HEK293 (cell line): ENCODE results near the gene RBFOX2.
"Not testable (repeated sequence)": the region's sequence is repeated elsewhere in the genome, so short reads cannot be mapped to it uniquely, and the experiment has no call there.

Source experiments
- CTCF ChIA-PET: fragments of 350-600 bp; formaldehyde crosslinking; extraction: SDS; loops from one replicate; lab custom pipeline; 2021; ENCODE audit warnings: antibody characterized with exemption; lab: Yijun Ruan, JAX
- POLR2A ChIA-PET: fragments of 300-600 bp; formaldehyde crosslinking; extraction: SDS; loops from one replicate; lab custom pipeline; 2020; ENCODE audit warnings: antibody characterized with exemption, inconsistent platforms; lab: Yijun Ruan, JAX
- H3K27ac ChIP-seq: fragments of 200-500 bp; sonication (Bioruptor generic); 2 replicates; pipeline ENCODE4 v1.5.1; 2014; ENCODE audit warnings: low read depth, low read length, control low read depth, inconsistent platforms; ENCODE audit errors: extremely low read depth
- H3K36me3 ChIP-seq, 2 experiments: fragments of 200-500 bp in 1 of 2; sonication (Bioruptor generic) in 1 of 2; 1 replicate in 1 of 2; 2 replicates in 1 of 2; pipeline ENCODE4 v1.5.1; 2014 to 2017; ENCODE audit warnings: inconsistent platforms in 2 of 2, low read length in 2 of 2; ENCODE audit not compliant: control insufficient read depth in 2 of 2, insufficient read depth in 1 of 2
- H3K4me1 ChIP-seq: fragments of 200-500 bp; sonication (Bioruptor generic); 2 replicates; pipeline ENCODE4 v1.5.1; 2014; ENCODE audit warnings: mild to moderate bottlenecking, low read length, inconsistent platforms; ENCODE audit not compliant: control insufficient read depth, insufficient read depth
- H3K4me3 ChIP-seq: 2 replicates; pipeline ENCODE4 v1.5.1; 2011; ENCODE audit warnings: low read depth, mild to moderate bottlenecking, control low read depth, low read length, moderate library complexity
- H3K9me3 ChIP-seq: fragments of 200-500 bp; sonication (Bioruptor generic); 2 replicates; pipeline ENCODE4 v1.5.1; 2014; ENCODE audit warnings: low read depth, low read length, inconsistent platforms; ENCODE audit not compliant: control insufficient read depth, insufficient read depth
- EGR2 ChIP-seq: fragments of 450-650 bp; formaldehyde crosslinking; IDR thresholded peaks from 2 replicates; pipeline ENCODE4 v1.5.1; 2016; ENCODE audit warnings: low read depth, missing biosample characterization, missing genetic modification characterization
- OVOL3 ChIP-seq: fragments of 450-650 bp; formaldehyde crosslinking; IDR thresholded peaks from 2 replicates; pipeline ENCODE4 v1.5.1; 2016; ENCODE audit warnings: missing biosample characterization, missing genetic modification characterization
- PRDM2 ChIP-seq: fragments of 450-650 bp; formaldehyde crosslinking; IDR thresholded peaks from 2 replicates; pipeline ENCODE4 v1.5.1; 2016; ENCODE audit warnings: missing biosample characterization, missing genetic modification characterization, borderline replicate concordance
- ZNF121 ChIP-seq: fragments of 450-650 bp; formaldehyde crosslinking; IDR thresholded peaks from 2 replicates; pipeline ENCODE4 v1.5.1; 2016; ENCODE audit warnings: missing biosample characterization, missing genetic modification characterization
- TF ChIP-seq, protein P1 (sequence below): fragments of 450-650 bp; formaldehyde crosslinking; IDR thresholded peaks from 2 replicates; pipeline ENCODE4 v1.5.1; 2017; ENCODE audit warnings: missing biosample characterization, missing genetic modification characterization

RBFOX2 gene

DNA sequence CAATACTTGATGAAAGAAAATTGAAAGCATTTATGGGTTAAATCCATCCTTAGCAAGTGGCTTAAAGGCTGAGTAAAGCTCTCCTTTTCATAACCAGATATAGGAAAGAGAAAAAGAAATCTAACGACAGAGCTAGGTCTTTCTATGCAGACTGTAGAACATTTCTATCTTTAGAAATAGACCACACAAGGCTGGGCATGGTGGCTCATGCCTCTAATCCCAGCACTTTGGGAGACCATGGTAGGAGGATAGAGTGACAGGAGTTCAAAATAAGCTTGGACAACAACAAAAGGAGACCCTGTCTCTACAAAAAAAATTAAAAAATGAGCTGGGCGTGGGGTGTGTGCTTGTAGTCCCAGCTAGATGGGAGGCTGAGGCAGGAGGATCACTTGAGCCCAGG is 220.2 kb downstream of the RBFOX2 start:
- no peak for TF ChIP-seq OVOL3 (tag by site-specific recombination)
- TF ChIP-seq, all 188 proteins: peak for 0
- Histone ChIP-seq H3K4me1 (no peaks in the 10 kb centered on the region), H3K36me3 (peaks cover 24 to 31% of the 10 kb centered on the region in 2 experiments), H3K9me3 (no peaks in the 10 kb centered on the region), H3K27ac (no peak overlapping the region), H3K4me3 (no peak overlapping the region)
- POLR2A ChIA-PET = no interaction called here
- CTCF ChIA-PET = no interaction called here

DNA sequence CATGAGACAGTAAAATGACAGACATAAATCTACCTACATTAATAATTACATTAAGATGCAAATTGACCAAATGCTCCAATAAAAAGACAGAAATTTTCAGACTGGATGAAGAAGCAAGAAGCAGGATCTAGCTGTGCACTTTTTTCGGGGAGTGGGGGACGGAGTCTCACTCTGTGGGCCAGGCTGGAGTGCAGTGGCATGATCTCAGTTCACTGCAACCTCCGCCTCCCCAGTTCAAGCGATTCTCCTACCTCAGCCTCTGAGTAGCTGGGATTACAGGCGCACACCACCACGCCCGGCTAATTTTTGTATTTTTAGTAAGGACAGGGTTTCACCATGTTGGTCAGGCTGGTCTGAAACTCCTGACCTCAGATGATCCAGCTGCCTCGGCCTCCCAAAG is 222.0 kb downstream of the RBFOX2 start:
- CTCF ChIA-PET, H3K4me3 ChIP-seq, H3K27ac ChIP-seq, POLR2A ChIA-PET, H3K4me1 ChIP-seq, H3K9me3 ChIP-seq: not testable (repeated sequence)
- peaks cover 24 to 31% of the 10 kb centered on the region in 2 experiments for H3K36me3 ChIP-seq

- ChIA-PET CTCF (interaction anchor here (0.7 kb wide), 1 partner anchor 99 kb away, joined by 4 read pairs; no protein-coding TSS in a partner anchor), POLR2A (no interaction called here)
These were observed 223.2 kb downstream of the RBFOX2 start for GRCh38 chr22:35805466-35805865.

More at GRCh38 chr22:35805466-35805865, 223.2 kb downstream of the RBFOX2 start:
- Histone ChIP-seq H3K9me3 (no peaks in the 10 kb centered on the region), H3K36me3 (peaks cover 24 to 31% of the 10 kb centered on the region in 2 experiments), H3K4me1 (no peaks in the 10 kb centered on the region; the same call in 1 of the 2 replicates), H3K4me3 (no peak overlapping the region), H3K27ac (no peak overlapping the region)
- TF ChIP-seq PRDM2 (tag by site-specific recombination) (no peak), ZNF121 (tag by site-specific recombination) (no peak), EGR2 (tag by site-specific recombination) (no peak)
- TF ChIP-seq, protein P1, sequence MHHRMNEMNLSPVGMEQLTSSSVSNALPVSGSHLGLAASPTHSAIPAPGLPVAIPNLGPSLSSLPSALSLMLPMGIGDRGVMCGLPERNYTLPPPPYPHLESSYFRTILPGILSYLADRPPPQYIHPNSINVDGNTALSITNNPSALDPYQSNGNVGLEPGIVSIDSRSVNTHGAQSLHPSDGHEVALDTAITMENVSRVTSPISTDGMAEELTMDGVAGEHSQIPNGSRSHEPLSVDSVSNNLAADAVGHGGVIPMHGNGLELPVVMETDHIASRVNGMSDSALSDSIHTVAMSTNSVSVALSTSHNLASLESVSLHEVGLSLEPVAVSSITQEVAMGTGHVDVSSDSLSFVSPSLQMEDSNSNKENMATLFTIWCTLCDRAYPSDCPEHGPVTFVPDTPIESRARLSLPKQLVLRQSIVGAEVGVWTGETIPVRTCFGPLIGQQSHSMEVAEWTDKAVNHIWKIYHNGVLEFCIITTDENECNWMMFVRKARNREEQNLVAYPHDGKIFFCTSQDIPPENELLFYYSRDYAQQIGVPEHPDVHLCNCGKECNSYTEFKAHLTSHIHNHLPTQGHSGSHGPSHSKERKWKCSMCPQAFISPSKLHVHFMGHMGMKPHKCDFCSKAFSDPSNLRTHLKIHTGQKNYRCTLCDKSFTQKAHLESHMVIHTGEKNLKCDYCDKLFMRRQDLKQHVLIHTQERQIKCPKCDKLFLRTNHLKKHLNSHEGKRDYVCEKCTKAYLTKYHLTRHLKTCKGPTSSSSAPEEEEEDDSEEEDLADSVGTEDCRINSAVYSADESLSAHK (tag by site-specific recombination) = no peak
